ENCODE results near the gene DYNLT1.

DNA sequence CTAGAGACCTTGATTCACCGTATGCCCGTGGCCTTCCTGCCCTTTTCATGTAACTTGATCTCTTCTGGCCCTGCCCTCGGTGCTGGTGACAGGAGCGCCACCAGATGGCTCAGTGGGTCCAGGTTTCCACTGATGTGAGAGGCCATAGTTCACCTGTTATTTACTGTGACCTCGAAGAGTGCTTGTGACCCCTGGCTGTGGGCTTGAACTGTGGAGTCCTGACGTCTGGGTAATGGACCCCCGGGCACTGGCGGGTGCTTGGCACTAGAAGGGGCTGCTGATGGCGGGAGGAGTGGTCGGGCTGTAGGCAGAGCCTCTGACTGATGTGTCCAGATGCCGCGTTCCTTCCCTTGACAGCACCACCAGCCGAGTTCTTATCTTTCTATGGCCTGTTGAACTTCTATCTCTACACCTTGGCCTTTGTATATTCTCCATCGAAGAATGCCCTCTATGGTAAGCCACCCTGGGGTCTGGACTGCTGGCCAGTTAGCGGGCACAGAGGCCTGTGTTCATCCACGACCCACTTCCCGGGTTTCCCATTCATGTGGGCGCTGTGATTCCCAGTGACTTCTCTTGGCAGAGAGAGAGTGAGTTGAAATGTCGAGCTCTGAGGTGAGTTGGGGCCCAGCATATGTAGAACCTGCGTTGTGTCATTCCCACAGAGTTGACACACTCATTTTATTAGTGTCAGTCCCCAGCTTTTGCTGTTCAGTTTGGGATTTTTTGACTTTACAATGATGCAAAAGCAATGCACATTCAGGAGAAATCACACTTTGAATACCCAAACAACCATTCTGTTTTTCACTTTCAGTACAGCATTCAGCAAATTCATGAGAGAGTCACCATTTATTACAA lies 14.9 kb downstream of the DYNLT1 start:
- TF ChIP-seq, protein P1, sequence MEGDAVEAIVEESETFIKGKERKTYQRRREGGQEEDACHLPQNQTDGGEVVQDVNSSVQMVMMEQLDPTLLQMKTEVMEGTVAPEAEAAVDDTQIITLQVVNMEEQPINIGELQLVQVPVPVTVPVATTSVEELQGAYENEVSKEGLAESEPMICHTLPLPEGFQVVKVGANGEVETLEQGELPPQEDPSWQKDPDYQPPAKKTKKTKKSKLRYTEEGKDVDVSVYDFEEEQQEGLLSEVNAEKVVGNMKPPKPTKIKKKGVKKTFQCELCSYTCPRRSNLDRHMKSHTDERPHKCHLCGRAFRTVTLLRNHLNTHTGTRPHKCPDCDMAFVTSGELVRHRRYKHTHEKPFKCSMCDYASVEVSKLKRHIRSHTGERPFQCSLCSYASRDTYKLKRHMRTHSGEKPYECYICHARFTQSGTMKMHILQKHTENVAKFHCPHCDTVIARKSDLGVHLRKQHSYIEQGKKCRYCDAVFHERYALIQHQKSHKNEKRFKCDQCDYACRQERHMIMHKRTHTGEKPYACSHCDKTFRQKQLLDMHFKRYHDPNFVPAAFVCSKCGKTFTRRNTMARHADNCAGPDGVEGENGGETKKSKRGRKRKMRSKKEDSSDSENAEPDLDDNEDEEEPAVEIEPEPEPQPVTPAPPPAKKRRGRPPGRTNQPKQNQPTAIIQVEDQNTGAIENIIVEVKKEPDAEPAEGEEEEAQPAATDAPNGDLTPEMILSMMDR (IDR thresholded peaks at IDR 0.05), result peak in 4 of 6 experiments; percentile 38 to 42 (median 40)
- no peak for TF ChIP-seq POLR2A (IDR thresholded peaks at IDR 0.05)

Data from adrenal gland (tissue), 5 donors.